OCI-LY7 (cell line): ENCODE data around the gene MEIG1. TPM values are rescaled to one million over a fixed set of nuclear protein-coding genes. Genes with fewer than 3 reads are reported as not detected.

Experiments
- total RNA-seq, 2 experiments: library from RNA; depleted of rRNA in 1 of 2; stranded (reverse); fragments of >200 nt in 1 of 2; shearing (Covaris generic) in 1 of 2; gene quantifications; 2 replicates each; pipeline ENCODE4 v1.2.3, GENCODE V29; 2014 to 2022

The MEIG1 gene
- total RNA-seq, 2 experiments from 2014 or later: 1.1 to 2.7 TPM

Other genes starting within 250 kb of the MEIG1 start
- gene FAM107B, start 184.5 kb upstream of the MEIG1 start, total RNA-seq (2014; rRNA removed; shearing (Covaris generic)): 114 and 134 TPM in 2 replicates
- gene FAM107B, start 184.5 kb upstream of the MEIG1 start, total RNA-seq (2022): 398 and 422 TPM in 2 replicates
- gene CDNF, start 121.4 kb upstream of the MEIG1 start, total RNA-seq (2014; rRNA removed; shearing (Covaris generic)): 0.72 and 3.2 TPM in 2 replicates
- 3.6 and 3.7 TPM in 2 replicates for gene CDNF, start 121.4 kb upstream of the MEIG1 start, total RNA-seq (2022)
- 21.8 and 29.4 TPM in 2 replicates for gene HSPA14, start 121.1 kb upstream of the MEIG1 start, total RNA-seq (2014; rRNA removed; shearing (Covaris generic))
- 28.2 and 30.9 TPM in 2 replicates for gene HSPA14, start 121.1 kb upstream of the MEIG1 start, total RNA-seq (2022)
- gene MSANTD7, start 121.1 kb upstream of the MEIG1 start, total RNA-seq (2014; rRNA removed; shearing (Covaris generic)): 22.2 and 26.5 TPM in 2 replicates
- 23.5 and 29.5 TPM in 2 replicates for gene MSANTD7, start 121.1 kb upstream of the MEIG1 start, total RNA-seq (2022)
- 31.5 and 43.4 TPM in 2 replicates for gene SUV39H2, start 80.5 kb upstream of the MEIG1 start, total RNA-seq (2014; rRNA removed; shearing (Covaris generic))
- gene SUV39H2, start 80.5 kb upstream of the MEIG1 start, total RNA-seq (2022): 58.0 and 58.2 TPM in 2 replicates
- gene DCLRE1C, start 5.3 kb upstream of the MEIG1 start, total RNA-seq (2014; rRNA removed; shearing (Covaris generic)): 45.3 and 81.3 TPM in 2 replicates
- gene DCLRE1C, start 5.3 kb upstream of the MEIG1 start, total RNA-seq (2022): 50.2 and 53.2 TPM in 2 replicates
- not detected in 2 replicates for gene OLAH, start 84.6 kb downstream of the MEIG1 start, total RNA-seq (2014; rRNA removed; shearing (Covaris generic))
- gene OLAH, start 84.6 kb downstream of the MEIG1 start, total RNA-seq (2022): not detected in 2 replicates
- gene ACBD7, start 129.4 kb downstream of the MEIG1 start, total RNA-seq (2014; rRNA removed; shearing (Covaris generic)): 26.1 and 26.9 TPM in 2 replicates
- gene ACBD7, start 129.4 kb downstream of the MEIG1 start, total RNA-seq (2022): 15.0 and 19.4 TPM in 2 replicates
- gene RPP38, start 138.0 kb downstream of the MEIG1 start, total RNA-seq (2014; rRNA removed; shearing (Covaris generic)): 13.2 and 15.1 TPM in 2 replicates
- 21.6 and 22.1 TPM in 2 replicates for gene RPP38, start 138.0 kb downstream of the MEIG1 start, total RNA-seq (2022)
- 0.10 and 0.82 TPM in 2 replicates for gene NMT2, start 209.3 kb downstream of the MEIG1 start, total RNA-seq (2014; rRNA removed; shearing (Covaris generic))
- gene NMT2, start 209.3 kb downstream of the MEIG1 start, total RNA-seq (2022): 0.72 and 1.0 TPM in 2 replicates